Testis (tissue), 3 donors: ENCODE results near the gene HMGN1. TPM values are rescaled to one million over a fixed set of nuclear protein-coding genes. Genes with fewer than 3 reads are reported as not detected.

Experiments used
- DNase-seq: peaks from one replicate; pipeline ENCODE4 v3.0.0-alpha.2; 2019
- H3K27ac ChIP-seq, 2 donors: fragments of 200-600 bp; sonication (generic); one replicate each; pipeline ENCODE4 v1.5.1; 2019
- H3K27me3 ChIP-seq: fragments of 200-600 bp; sonication (generic); one replicate; pipeline ENCODE4 v1.5.1; 2019
- H3K36me3 ChIP-seq: fragments of 200-600 bp; sonication (generic); one replicate; pipeline ENCODE4 v1.5.1; 2017; ENCODE audit warnings: low read depth; ENCODE audit errors: missing control alignments
- H3K4me1 ChIP-seq: fragments of 200-600 bp; sonication (generic); one replicate; pipeline ENCODE4 v1.5.1; 2019
- H3K4me3 ChIP-seq, 2 donors: fragments of 200-600 bp; sonication (generic); one replicate each; pipeline ENCODE4 v1.5.1; 2017 to 2019
- H3K9me3 ChIP-seq: fragments of 200-600 bp; sonication (generic); one replicate; pipeline ENCODE4 v1.5.1; 2017
- CTCF ChIP-seq, 3 experiments: fragments of 450-650 bp in 2 of 3; fragments of 200-600 bp in 1 of 3; sonication (generic) in 1 of 3; IDR thresholded peaks; one replicate each; pipeline ENCODE4 v1.5.1; 2016 to 2019; ENCODE audit warnings: antibody characterized with exemption in 3 of 3, mild to moderate bottlenecking in 2 of 3, moderate library complexity in 1 of 3
- POLR2A ChIP-seq: fragments of 450-650 bp; IDR thresholded peaks from one replicate; pipeline ENCODE4 v1.6.1; 2017; ENCODE audit warnings: antibody characterized with exemption, mild to moderate bottlenecking, moderate library complexity
- WGBS, 2 donors: methylation state at CpG; one replicate each; pipeline ENCODE4 v1.1.5; 2018; 5-methylcytosine and 5-hydroxymethylcytosine counted together
- intact Hi-C: fragments of 100-400 bp; cut with DNase I; formaldehyde crosslinking; loops from one replicate; pipeline ENCODE4 v1.15.1; 2023; ENCODE audit warnings: low total_unique reads
- polyA plus RNA-seq: library from polyadenylated mRNA; stranded (reverse); fragments of 350-450 nt; fragmentation: Illumina TruSeq; extraction: RNeasy Lipid Tissue Mini Kit (QIAGEN cat#74804); gene quantifications from one replicate; pipeline ENCODE4 v1.2.3, GENCODE V29; 2014; ENCODE audit warnings: low read depth, low replicate concordance; ENCODE audit not compliant: insufficient read depth
- total RNA-seq, 2 donors: library from RNA; depleted of rRNA; stranded (reverse); fragments of >200 nt; gene quantifications; one replicate each; pipeline ENCODE4 v1.2.3, GENCODE V29; 2016

The HMGN1 gene
- total and polyA plus RNA-seq, 3 donors from 2014 or later = 162 to 203 (median 177) TPM

GRCh38 chr21:39388811-39389155 is 39.9 kb upstream of the HMGN1 start:
- intact Hi-C loops = loop anchor here (10.0 kb wide), 1 partner anchor 204 kb away; the partner anchor contains the start of gene PSMG1
- Histone ChIP-seq H3K4me3 (peak overlapping the region; percentile 45 to 56), H3K36me3 (peaks cover 5% of the 10 kb centered on the region), H3K27me3 (no peaks in the 10 kb centered on the region), H3K9me3 (no peaks in the 10 kb centered on the region), H3K27ac (peak overlapping the region in 1 of 2 donors; percentile 69), H3K4me1 (peaks cover 12% of the 10 kb centered on the region)
- DNase-seq = no peak
- TF ChIP-seq POLR2A (no peak), CTCF (IDR thresholded peaks at IDR 0.05) (no peak)
- WGBS, 2 donors = 0 to 2% methylated on average over 8 to 10 of the region's 10 CpGs

GRCh38 chr21:39388038-39388810 is 39.3 kb upstream of the HMGN1 start:
- intact Hi-C loops = loop anchor here (10.0 kb wide), 1 partner anchor 203 kb away; the partner anchor contains the start of gene PSMG1
- H3K4me1 ChIP-seq = peaks cover 12% of the 10 kb centered on the region
- H3K36me3 ChIP-seq = peaks cover 5% of the 10 kb centered on the region

GRCh38 chr21:39387461-39388037 is 38.7 kb upstream of the HMGN1 start:
- intact Hi-C loops = loop anchor here (10.0 kb wide), 1 partner anchor 203 kb away; the partner anchor contains the start of gene PSMG1
- Histone ChIP-seq H3K9me3 (no peaks in the 10 kb centered on the region), H3K36me3 (peaks cover 4% of the 10 kb centered on the region), H3K4me1 (peaks cover 12% of the 10 kb centered on the region), H3K27me3 (no peaks in the 10 kb centered on the region), H3K4me3 (peak overlapping the region; percentile 45 to 56), H3K27ac (peak overlapping the region; percentile 39 to 69)
- 15 to 25% methylated on average over 10 to 21 of the region's 21 CpGs for WGBS, 2 donors
- DNase-seq = peak; percentile 93
- no peak for TF ChIP-seq POLR2A
- TF ChIP-seq CTCF (IDR thresholded peaks at IDR 0.05) = no peak

More at GRCh38 chr21:39388038-39388810, 39.3 kb upstream of the HMGN1 start:
- peak; percentile 94 for DNase-seq
- Histone ChIP-seq H3K27ac (peak overlapping the region; percentile 39 to 69), H3K4me3 (peak overlapping the region; percentile 45 to 56), H3K9me3 (no peaks in the 10 kb centered on the region), H3K27me3 (no peaks in the 10 kb centered on the region)
- peak; percentile 79 to 95 (median 92) for TF ChIP-seq CTCF (IDR thresholded peaks at IDR 0.05)
- no peak for TF ChIP-seq POLR2A
- WGBS, 2 donors = 11% methylated on average over 24 to 34 of the region's 35 CpGs

- 49 to 69% methylated on average over 11 of the region's 11 CpGs for WGBS, 2 donors
- intact Hi-C loops = loop anchor here (10.0 kb wide), 1 partner anchor 202 kb away; the partner anchor contains the start of gene PSMG1
- no peaks in the 10 kb centered on the region for H3K27me3 ChIP-seq
- peak overlapping the region; percentile 39 to 69 for H3K27ac ChIP-seq
- no peaks in the 10 kb centered on the region for H3K9me3 ChIP-seq
- no peak overlapping the region for H3K4me3 ChIP-seq
- no peak for DNase-seq
- TF ChIP-seq CTCF (IDR thresholded peaks at IDR 0.05) (no peak), POLR2A (no peak)
- H3K4me1 ChIP-seq = peaks cover 12% of the 10 kb centered on the region
- H3K36me3 ChIP-seq = no peaks in the 10 kb centered on the region
Measured at GRCh38 chr21:39386899-39387298, 38.0 kb upstream of the HMGN1 start.
